Astrocyte (in vitro differentiated cells and primary cell): Measurements from ENCODE around the gene RUVBL2. TPM values are rescaled to one million over a fixed set of nuclear protein-coding genes. Genes with fewer than 3 reads are reported as not detected.

ENCODE experiments used
- DNase-seq: peaks from one replicate; pipeline ENCODE4 v3.0.0-alpha.2; 2010; ENCODE audit warnings: low read depth
- FAIRE-seq: peaks from 2 replicates; lab custom pipeline; 2011; peaks lifted over from hg19 to GRCh38; lab: Jason Lieb, UNC
- H2AFZ ChIP-seq: 2 replicates; pipeline ENCODE4 v1.6.0; 2012; ENCODE audit warnings: low read depth, low read length, inconsistent platforms
- H3K27ac ChIP-seq: 2 replicates; pipeline ENCODE4 v1.5.1; 2011; ENCODE audit warnings: low read depth, low read length, inconsistent platforms
- H3K27me3 ChIP-seq: 2 replicates; pipeline ENCODE4 v1.6.0; 2011; ENCODE audit warnings: low read length, inconsistent platforms; ENCODE audit not compliant: insufficient read depth
- H3K36me3 ChIP-seq: 2 replicates; pipeline ENCODE4 v1.5.1; 2011; ENCODE audit warnings: low read length, inconsistent platforms; ENCODE audit not compliant: insufficient read depth
- H3K4me1 ChIP-seq: 2 replicates; pipeline ENCODE4 v1.5.1; 2011; ENCODE audit warnings: low read length, inconsistent platforms; ENCODE audit not compliant: insufficient read depth
- H3K4me2 ChIP-seq: 2 replicates; pipeline ENCODE4 v1.6.0; 2012; ENCODE audit warnings: low read length, inconsistent platforms
- H3K4me3 ChIP-seq: 2 replicates; pipeline ENCODE4 v1.5.1; 2011; ENCODE audit warnings: low read depth, mild to moderate bottlenecking, low read length, inconsistent platforms; ENCODE audit not compliant: insufficient read depth
- H3K79me2 ChIP-seq: 2 replicates; pipeline ENCODE4 v1.6.0; 2012; ENCODE audit warnings: mild to moderate bottlenecking, low read length, inconsistent platforms; ENCODE audit not compliant: insufficient read depth
- H3K9ac ChIP-seq: 2 replicates; pipeline ENCODE4 v1.6.0; 2012; ENCODE audit warnings: mild to moderate bottlenecking, low read length, inconsistent platforms
- H3K9me3 ChIP-seq: 2 replicates; pipeline ENCODE4 v1.5.1; 2012; ENCODE audit warnings: low read depth, mild to moderate bottlenecking, low read length, inconsistent platforms; ENCODE audit not compliant: insufficient read depth
- H4K20me1 ChIP-seq: 2 replicates; pipeline ENCODE4 v1.6.0; 2012; ENCODE audit warnings: low read length, inconsistent platforms; ENCODE audit not compliant: insufficient read depth
- H3K27ac Mint-ChIP-seq: one replicate; pipeline ENCODE4 v1.8.0; 2021; ENCODE audit warnings: mild to moderate bottlenecking, mixed read lengths; ENCODE audit not compliant: unreplicated experiment
- H3K27me3 Mint-ChIP-seq: one replicate; pipeline ENCODE4 v1.8.0; 2021; ENCODE audit warnings: low read depth, mixed read lengths; ENCODE audit not compliant: unreplicated experiment
- H3K36me3 Mint-ChIP-seq: one replicate; pipeline ENCODE4 v1.8.0; 2021; ENCODE audit warnings: low read depth, mixed read lengths; ENCODE audit not compliant: unreplicated experiment
- H3K4me1 Mint-ChIP-seq: one replicate; pipeline ENCODE4 v1.8.0; 2021; ENCODE audit warnings: low read depth, mixed read lengths; ENCODE audit not compliant: unreplicated experiment
- H3K4me3 Mint-ChIP-seq: one replicate; pipeline ENCODE4 v1.8.0; 2021; ENCODE audit warnings: mild to moderate bottlenecking, moderate library complexity, mixed read lengths; ENCODE audit not compliant: unreplicated experiment
- H3K9me3 Mint-ChIP-seq: one replicate; pipeline ENCODE4 v1.8.0; 2021; ENCODE audit warnings: mild to moderate bottlenecking, mixed read lengths; ENCODE audit not compliant: unreplicated experiment
- EZH2 ChIP-seq: IDR thresholded peaks from 2 replicates; pipeline ENCODE4 v1.6.1; 2012; ENCODE audit warnings: mild to moderate bottlenecking, low read length, inconsistent platforms; ENCODE audit not compliant: insufficient read depth
- microRNA-seq: library from miRNA; unstranded; fragments of <30 nt; microRNA quantifications from one replicate; pipeline ENCODE4 v1.2.0, GENCODE V29; 2020
- total RNA-seq: library from RNA; stranded (reverse); gene quantifications from 2 replicates; pipeline ENCODE4 v1.2.1, GENCODE V29; 2021
- TF ChIP-seq, protein P1 (sequence below): IDR thresholded peaks from 2 replicates; pipeline ENCODE4 v1.5.1; 2011; ENCODE audit warnings: low read depth, mild to moderate bottlenecking, inconsistent platforms, low read length, moderate library complexity; ENCODE audit not compliant: insufficient read depth

Gene RUVBL2
- total RNA-seq, 1 donor from 2014 or later: 106 TPM

DNA sequence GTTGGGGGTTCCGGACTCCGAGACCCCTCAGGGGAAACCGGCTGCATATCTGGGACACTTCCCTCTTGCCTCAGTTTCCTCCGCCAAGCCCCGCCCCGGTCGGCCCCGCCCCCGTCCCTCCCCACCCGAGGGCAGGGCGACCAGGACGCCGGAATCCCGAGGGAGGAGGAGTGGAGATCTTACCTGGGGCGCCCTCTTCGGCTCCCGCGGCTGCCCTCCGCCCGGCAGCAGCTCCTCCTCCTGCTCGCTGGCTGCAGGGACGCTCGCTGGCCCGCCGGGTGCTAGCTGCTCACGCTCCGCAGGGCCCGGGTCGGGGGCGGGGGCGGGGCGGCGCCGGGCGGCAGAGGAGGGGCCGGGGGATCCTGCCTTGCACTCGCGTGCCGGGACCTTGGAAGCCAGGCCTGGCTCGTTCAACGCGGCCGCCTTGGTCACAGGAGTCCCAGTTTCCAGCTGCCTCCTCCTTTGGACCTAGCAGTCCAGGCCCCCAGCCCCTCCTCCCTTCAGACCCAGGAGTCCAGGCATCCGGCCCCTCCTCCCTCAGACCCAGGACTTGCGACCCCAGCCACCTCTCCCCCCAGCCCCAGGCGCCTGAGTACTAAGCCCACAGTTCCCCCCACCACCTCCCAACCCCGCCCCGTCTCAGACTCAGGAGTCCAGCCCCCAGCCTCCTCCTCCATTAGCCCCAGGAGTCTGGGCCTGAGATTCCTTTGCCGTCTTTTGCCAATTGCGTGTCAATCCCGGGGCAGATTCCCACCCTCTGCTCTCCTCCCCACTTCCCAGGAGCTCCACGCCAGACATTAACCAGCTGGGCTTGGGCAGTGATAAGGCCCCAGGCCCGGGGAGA lies 71.3 kb downstream of the RUVBL2 start, which contains the start of gene NTF4:
Gene NTF4, minus strand, starts transcription at position 51 of the 844 bp plus-strand sequence. CDS start 2,821 bp downstream, outside the sequence.
- H3K27ac Mint-ChIP-seq: peak within 1 kb of the TSS; percentile 75
- Histone ChIP-seq H3K4me2 (peak within 1 kb of the TSS; percentile 80), H3K9me3 (no peaks in the 10 kb centered on the region), H3K9ac (peak within 1 kb of the TSS; percentile 59), H3K27ac (no peak within 1 kb of the TSS), H2AFZ (peak within 1 kb of the TSS; percentile 34), H3K4me1 (peaks cover 21% of the 10 kb centered on the region), H3K79me2 (peaks cover 19% of the 10 kb centered on the region), H3K4me3 (no peak within 1 kb of the TSS), H4K20me1 (peaks cover 54% of the 10 kb centered on the region), H3K27me3 (no peaks in the 10 kb centered on the region), H3K36me3 (no peaks in the 10 kb centered on the region)
- H3K36me3 Mint-ChIP-seq: peaks cover 15% of the 10 kb centered on the region
- H3K27me3 Mint-ChIP-seq: peaks cover 5% of the 10 kb centered on the region
- peaks cover 9% of the 10 kb centered on the region for H3K9me3 Mint-ChIP-seq
- no peak for FAIRE-seq
- peak within 1 kb of the TSS; percentile 74 for H3K4me3 Mint-ChIP-seq
- peaks cover 22% of the 10 kb centered on the region for H3K4me1 Mint-ChIP-seq
- no peak for TF ChIP-seq EZH2
- TF ChIP-seq, protein P1, sequence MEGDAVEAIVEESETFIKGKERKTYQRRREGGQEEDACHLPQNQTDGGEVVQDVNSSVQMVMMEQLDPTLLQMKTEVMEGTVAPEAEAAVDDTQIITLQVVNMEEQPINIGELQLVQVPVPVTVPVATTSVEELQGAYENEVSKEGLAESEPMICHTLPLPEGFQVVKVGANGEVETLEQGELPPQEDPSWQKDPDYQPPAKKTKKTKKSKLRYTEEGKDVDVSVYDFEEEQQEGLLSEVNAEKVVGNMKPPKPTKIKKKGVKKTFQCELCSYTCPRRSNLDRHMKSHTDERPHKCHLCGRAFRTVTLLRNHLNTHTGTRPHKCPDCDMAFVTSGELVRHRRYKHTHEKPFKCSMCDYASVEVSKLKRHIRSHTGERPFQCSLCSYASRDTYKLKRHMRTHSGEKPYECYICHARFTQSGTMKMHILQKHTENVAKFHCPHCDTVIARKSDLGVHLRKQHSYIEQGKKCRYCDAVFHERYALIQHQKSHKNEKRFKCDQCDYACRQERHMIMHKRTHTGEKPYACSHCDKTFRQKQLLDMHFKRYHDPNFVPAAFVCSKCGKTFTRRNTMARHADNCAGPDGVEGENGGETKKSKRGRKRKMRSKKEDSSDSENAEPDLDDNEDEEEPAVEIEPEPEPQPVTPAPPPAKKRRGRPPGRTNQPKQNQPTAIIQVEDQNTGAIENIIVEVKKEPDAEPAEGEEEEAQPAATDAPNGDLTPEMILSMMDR: no peak
- DNase-seq: no peak

Small RNA genes within 50 kb of the gene (microRNA-seq; reads per million reads assigned to microRNA genes)
- gene MIR6798: 1.4 reads per million

Other genes starting within 250 kb of the RUVBL2 start
- not detected in 2 replicates for gene IZUMO1, start 247.0 kb upstream of the RUVBL2 start, total RNA-seq
- gene FUT1, start 241.2 kb upstream of the RUVBL2 start, total RNA-seq: 0.65 and 0.91 TPM in 2 replicates
- not detected in 2 replicates for gene FGF21, start 238.4 kb upstream of the RUVBL2 start, total RNA-seq
- 38.1 and 41.5 TPM in 2 replicates for gene BCAT2, start 182.9 kb upstream of the RUVBL2 start, total RNA-seq
- gene HSD17B14, start 157.4 kb upstream of the RUVBL2 start, total RNA-seq: 8.2 and 9.7 TPM in 2 replicates
- 27.5 and 32.8 TPM in 2 replicates for gene PLEKHA4, start 125.3 kb upstream of the RUVBL2 start, total RNA-seq
- gene PPP1R15A, start 121.5 kb upstream of the RUVBL2 start, total RNA-seq: 39.5 and 53.2 TPM in 2 replicates
- gene TULP2, start 95.1 kb upstream of the RUVBL2 start, total RNA-seq: not detected in 2 replicates
- gene NUCB1, start 93.6 kb upstream of the RUVBL2 start, total RNA-seq: 164 and 189 TPM in 2 replicates
- 0.45 TPM in 1 of 2 replicates, not detected in the other for gene DHDH, start 60.2 kb upstream of the RUVBL2 start, total RNA-seq
- 169 and 174 TPM in 2 replicates for gene BAX, start 39.0 kb upstream of the RUVBL2 start, total RNA-seq
- 3,402 and 4,020 TPM in 2 replicates for gene FTL, start 28.6 kb upstream of the RUVBL2 start, total RNA-seq
- gene GYS1, start 578 bp upstream of the RUVBL2 start, total RNA-seq: 86.0 and 86.8 TPM in 2 replicates
- gene LHB, start 23.2 kb downstream of the RUVBL2 start, total RNA-seq: 0.48 TPM in 1 of 2 replicates, not detected in the other
- 3.6 and 4.5 TPM in 2 replicates for gene CGB3, start 30.4 kb downstream of the RUVBL2 start, total RNA-seq
- 0.52 and 2.9 TPM in 2 replicates for gene CGB2, start 38.0 kb downstream of the RUVBL2 start, total RNA-seq
- gene CGB1, start 43.0 kb downstream of the RUVBL2 start, total RNA-seq: 2.3 TPM in 1 of 2 replicates, not detected in the other
- gene CGB5, start 50.0 kb downstream of the RUVBL2 start, total RNA-seq: 2.0 and 6.5 TPM in 2 replicates
- 9.4 and 15.8 TPM in 2 replicates for gene CGB8, start 55.2 kb downstream of the RUVBL2 start, total RNA-seq
- gene CGB7, start 63.9 kb downstream of the RUVBL2 start, total RNA-seq: 7.1 and 8.8 TPM in 2 replicates
- gene NTF4, start 70.9 kb downstream of the RUVBL2 start, total RNA-seq: 7.2 and 7.3 TPM in 2 replicates
- 0.05 TPM in 1 of 2 replicates, not detected in the other for gene KCNA7, start 78.8 kb downstream of the RUVBL2 start, total RNA-seq
- 173 and 177 TPM in 2 replicates for gene SNRNP70, start 91.6 kb downstream of the RUVBL2 start, total RNA-seq
- gene LIN7B, start 120.5 kb downstream of the RUVBL2 start, total RNA-seq: 8.9 and 9.7 TPM in 2 replicates
- gene C19orf73, start 125.3 kb downstream of the RUVBL2 start, total RNA-seq: 0.73 and 1.4 TPM in 2 replicates
- gene PPFIA3, start 125.7 kb downstream of the RUVBL2 start, total RNA-seq: 9.2 and 11.7 TPM in 2 replicates
- not detected in 2 replicates for gene HRC, start 161.5 kb downstream of the RUVBL2 start, total RNA-seq
- gene TRPM4, start 163.9 kb downstream of the RUVBL2 start, total RNA-seq: 26.3 and 28.3 TPM in 2 replicates